SK-N-SH (cell line): ENCODE measurements around the gene TRIM40. TPM values are rescaled to one million over a fixed set of nuclear protein-coding genes. Genes with fewer than 3 reads are reported as not detected.

Experiments used
- CTCF ChIA-PET: fragments of 300-600, 350-600 bp; formaldehyde crosslinking; extraction: SDS; loops from one replicate; lab custom pipeline; 2021; lab: Yijun Ruan, JAX
- POLR2A ChIA-PET: fragments of 350-600 bp; sonication (Branson Sonifier 250); formaldehyde crosslinking; extraction: SDS; loops from one replicate; lab custom pipeline; 2020; ENCODE audit warnings: antibody characterized with exemption, inconsistent platforms; lab: Yijun Ruan, JAX
- DNase-seq: peaks from one replicate; pipeline ENCODE4 v3.0.0; 2012
- H2AFZ ChIP-seq: fragments of 200-600 bp; sonication (generic); 2 replicates; pipeline ENCODE4 v1.8.1; 2016; ENCODE audit warnings: antibody characterized with exemption, mild to moderate bottlenecking, low read depth
- H3F3A ChIP-seq: fragments of 200-600 bp; sonication (generic); replicated peaks from 2 replicates; pipeline ENCODE3; 2016; ENCODE audit warnings: antibody characterized with exemption, mild to moderate bottlenecking; ENCODE audit not compliant: insufficient read depth
- H3K27ac ChIP-seq, 2 experiments: fragments of 200-500 bp in 1 of 2; fragments of 200-600 bp in 1 of 2; sonication (Bioruptor generic) in 1 of 2; sonication (generic), shearing (Covaris generic) in 1 of 2; 2 replicates each; pipeline versions ENCODE4 v1.5.1 to v1.6.1; 2014 to 2016; ENCODE audit warnings: low read depth in 2 of 2, inconsistent platforms in 1 of 2, low read length in 1 of 2, mild to moderate bottlenecking in 1 of 2, mixed read lengths in 1 of 2
- H3K27me3 ChIP-seq: fragments of 200-600 bp; sonication (generic), shearing (Covaris generic); 2 replicates; pipeline ENCODE4 v1.6.1; 2016; ENCODE audit warnings: mixed run types; ENCODE audit not compliant: insufficient read depth
- H3K36me3 ChIP-seq, 2 experiments: fragments of 200-500 bp in 1 of 2; fragments of 200-600 bp in 1 of 2; sonication (Bioruptor generic) in 1 of 2; sonication (generic) in 1 of 2; replicated peaks in 1 of 2; 2 replicates each; pipeline versions ENCODE3 to v1.5.1; 2014 to 2016; ENCODE audit warnings: low read length in 1 of 2, mild to moderate bottlenecking in 1 of 2; ENCODE audit not compliant: insufficient read depth in 2 of 2, control insufficient read depth in 1 of 2
- H3K4me1 ChIP-seq, 2 experiments: fragments of 200-500 bp in 1 of 2; fragments of 200-600 bp in 1 of 2; sonication (Bioruptor generic) in 1 of 2; sonication (generic), shearing (Covaris generic) in 1 of 2; 2 replicates each; pipeline versions ENCODE4 v1.5.1 to v1.6.1; 2014 to 2016; ENCODE audit warnings: low read depth in 1 of 2, low read length in 1 of 2, mixed run types in 1 of 2; ENCODE audit not compliant: insufficient read depth in 2 of 2, control insufficient read depth in 1 of 2
- H3K4me2 ChIP-seq: fragments of 200-600 bp; sonication (generic), shearing (Covaris generic); 2 replicates; pipeline ENCODE4 v1.6.1; 2017; ENCODE audit warnings: mixed run types
- H3K4me3 ChIP-seq, 2 experiments: fragments of 200-500 bp in 1 of 2; fragments of 200-600 bp in 1 of 2; sonication (Bioruptor generic) in 1 of 2; sonication (generic), shearing (Covaris generic) in 1 of 2; 2 replicates each; pipeline versions ENCODE4 v1.5.1 to v1.8.1; 2014 to 2016; ENCODE audit warnings: low read depth in 2 of 2, inconsistent platforms in 1 of 2, low read length in 1 of 2, mild to moderate bottlenecking in 1 of 2, mixed read lengths in 1 of 2, moderate library complexity in 1 of 2
- H3K79me2 ChIP-seq: fragments of 200-600 bp; sonication (generic); 2 replicates; pipeline ENCODE4 v1.8.1; 2017; ENCODE audit warnings: mild to moderate bottlenecking; ENCODE audit not compliant: insufficient read depth
- H3K9ac ChIP-seq: fragments of 200-600 bp; sonication (generic); 2 replicates; pipeline ENCODE4 v1.6.1; 2017; ENCODE audit warnings: mixed run types
- H3K9me2 ChIP-seq: fragments of 200-600 bp; sonication (generic); 2 replicates; pipeline ENCODE4 v1.6.1; 2017; ENCODE audit warnings: mixed run types
- H3K9me3 ChIP-seq: fragments of 200-600 bp; sonication (generic); 2 replicates; pipeline ENCODE4 v1.6.1; 2017; ENCODE audit warnings: mixed run types, mild to moderate bottlenecking, moderate library complexity
- H4K20me1 ChIP-seq: fragments of 200-600 bp; sonication (generic); 2 replicates; pipeline ENCODE4 v1.6.1; 2017; ENCODE audit warnings: mild to moderate bottlenecking, mixed run types; ENCODE audit not compliant: insufficient read depth
- CHD2 ChIP-seq: fragments of 150-350 bp; IDR thresholded peaks from 2 replicates; pipeline ENCODE4 v1.6.1; 2018; ENCODE audit warnings: low read length; ENCODE audit not compliant: partially characterized antibody
- EP300 ChIP-seq, 2 experiments: IDR thresholded peaks; 2 replicates each; pipeline versions ENCODE4 v1.4.0 to v1.6.1; 2012; ENCODE audit warnings: borderline replicate concordance in 1 of 2, low read depth in 1 of 2, low read length in 1 of 2
- EZH2phosphoT487 ChIP-seq: fragments of 200-600 bp; sonication (generic); IDR thresholded peaks from 2 replicates; pipeline ENCODE4 v1.6.1; 2017; ENCODE audit warnings: low read depth, mixed run types, mild to moderate bottlenecking, antibody characterized with exemption, moderate library complexity, borderline replicate concordance
- FOSL2 ChIP-seq: IDR thresholded peaks from 2 replicates; pipeline ENCODE4 v1.4.0; 2012; ENCODE audit warnings: low read depth, mild to moderate bottlenecking, moderate library complexity, borderline replicate concordance
- FOXJ3 ChIP-seq: sonication (generic); formaldehyde crosslinking; IDR thresholded peaks from 2 replicates; pipeline ENCODE4 v1.5.1; 2020; ENCODE audit warnings: mild to moderate bottlenecking, missing genetic modification reagents
- GABPA ChIP-seq: IDR thresholded peaks from 2 replicates; pipeline ENCODE4 v1.4.0; 2012; ENCODE audit warnings: low read depth, mild to moderate bottlenecking
- MEF2A ChIP-seq: IDR thresholded peaks from 2 replicates; pipeline ENCODE4 v1.4.0; 2012; ENCODE audit warnings: low read depth, borderline replicate concordance
- NFIC ChIP-seq: IDR thresholded peaks from 2 replicates; pipeline ENCODE4 v1.4.0; 2012; ENCODE audit warnings: borderline replicate concordance
- NRF1 ChIP-seq: IDR thresholded peaks from 2 replicates; pipeline ENCODE4 v1.6.1; 2012; ENCODE audit warnings: low read depth, mild to moderate bottlenecking, low read length
- RAD21 ChIP-seq: IDR thresholded peaks from 2 replicates; pipeline ENCODE4 v1.6.1; 2012; ENCODE audit warnings: mild to moderate bottlenecking, low read length
- TAF1 ChIP-seq: IDR thresholded peaks from 2 replicates; pipeline ENCODE4 v1.6.1; 2012; ENCODE audit warnings: low read depth, mild to moderate bottlenecking, low read length, moderate library complexity, borderline replicate concordance
- TCF12 ChIP-seq: IDR thresholded peaks from 2 replicates; pipeline ENCODE4 v1.4.0; 2012
- YY1 ChIP-seq: IDR thresholded peaks from 2 replicates; pipeline ENCODE4 v1.4.0; 2012; ENCODE audit warnings: low read depth, mild to moderate bottlenecking
- WGBS: methylation state at CpG from one replicate; pipeline ENCODE4 v1.1.6; 2017; ENCODE audit warnings: low lambda C conversion rate; 5-methylcytosine and 5-hydroxymethylcytosine counted together
- polyA plus RNA-seq, 3 experiments: library from polyadenylated mRNA; depleted of rRNA; stranded (reverse); fragments of >200 nt; gene quantifications; 2 replicates each; pipeline ENCODE4 v1.2.3, GENCODE V29; 2012
- TF ChIP-seq, protein P1 (sequence below): fragments of 150-350 bp; IDR thresholded peaks from 2 replicates; pipeline ENCODE4 v1.6.1; 2017; ENCODE audit warnings: antibody characterized with exemption, low read length, low read depth, borderline replicate concordance
- TF ChIP-seq, protein P2 (sequence below): IDR thresholded peaks from 2 replicates; pipeline ENCODE4; 2012
- TF ChIP-seq, protein P3 (sequence below): fragments of 200-600 bp; sonication (generic); IDR thresholded peaks from 2 replicates; pipeline ENCODE4 v1.6.1; 2017; ENCODE audit warnings: antibody characterized with exemption, mild to moderate bottlenecking, moderate library complexity

The TRIM40 gene
- polyA plus RNA-seq, 1 of the 3 experiments (the other 2 are of a cell fraction), result not detected

DNA sequence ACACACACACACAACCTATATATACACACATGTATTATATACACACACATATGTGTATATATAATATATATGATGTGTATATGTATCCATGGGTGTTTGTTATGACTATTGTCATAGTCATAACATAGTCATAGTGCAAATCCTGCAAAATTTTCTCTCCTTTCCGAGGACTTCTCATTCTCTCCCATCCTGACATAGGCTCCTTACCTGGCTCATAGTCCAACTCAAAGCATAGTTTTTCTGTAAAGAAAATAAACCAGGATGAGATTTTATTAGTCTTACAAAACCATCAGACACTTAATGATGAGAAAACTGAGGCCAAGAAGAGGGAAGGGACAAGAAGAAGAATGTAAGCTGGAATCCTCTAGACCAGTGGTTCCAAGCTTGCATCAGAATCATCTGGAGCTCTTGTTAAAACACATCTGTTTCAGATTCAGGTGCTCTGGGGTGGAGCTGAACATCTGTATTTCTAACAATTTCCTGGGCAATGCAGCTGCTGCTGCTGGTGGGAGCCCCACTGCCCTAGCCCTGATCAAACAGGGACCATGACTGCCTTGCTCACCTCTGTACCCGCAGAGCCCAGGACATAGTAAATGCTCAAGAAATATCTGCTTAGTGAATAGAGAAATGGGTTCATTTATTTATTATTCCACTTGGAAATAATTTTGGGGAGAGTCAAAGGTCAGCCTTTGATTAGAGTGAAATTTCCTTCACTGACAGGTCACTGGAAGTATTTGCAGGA lies 19.8 kb downstream of the TRIM40 start (continued):
- no peak for TF ChIP-seq NFIC
- no peak for TF ChIP-seq RAD21

DNA sequence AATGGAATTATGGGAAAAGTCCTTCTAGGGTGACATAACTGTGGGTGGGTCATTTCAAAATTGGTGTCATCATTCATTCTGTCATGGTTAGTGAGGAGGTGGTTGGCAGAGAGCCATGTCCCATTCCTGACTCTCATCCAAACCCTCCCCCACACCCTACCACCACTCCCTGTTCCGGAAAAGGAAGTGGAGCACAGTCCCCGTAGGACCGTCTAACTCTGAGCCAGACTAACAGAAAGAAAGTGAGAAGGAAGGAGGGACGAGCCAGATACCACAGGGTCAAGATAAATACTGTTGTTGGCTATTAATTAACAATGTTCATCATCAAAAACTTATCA lies 20.3 kb downstream of the TRIM40 start:
- DNase-seq, result no peak
- no peaks in the 10 kb centered on the region for H3K9me3 ChIP-seq
- CTCF ChIA-PET, result interaction anchor here (6.4 kb wide), 1 partner anchor 25 kb away, joined by 38 read pairs; no protein-coding TSS in a partner anchor

DNA sequence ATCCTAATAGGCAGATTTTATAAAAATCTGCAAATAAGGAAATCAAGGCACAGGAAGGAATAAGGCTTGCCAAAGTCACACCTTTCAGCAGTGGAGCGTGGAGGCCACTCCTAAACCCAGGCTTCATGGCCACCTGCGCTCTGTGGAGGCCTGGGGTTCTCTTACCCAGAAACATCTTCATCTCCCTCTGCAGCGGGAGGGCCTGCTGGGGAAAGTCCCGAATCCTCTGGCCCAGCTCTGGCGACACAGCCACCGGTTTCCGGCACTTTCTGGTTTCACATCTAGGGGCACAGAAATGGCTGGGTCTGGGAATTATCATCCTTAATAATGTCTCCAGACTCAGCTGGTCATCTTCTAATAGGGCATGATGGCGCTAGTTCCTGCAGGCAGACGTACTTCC lies 20.8 kb downstream of the TRIM40 start:
- CTCF ChIA-PET, result interaction anchor here (1.2 kb wide), 1 partner anchor 25 kb away, joined by 5 read pairs; no protein-coding TSS in a partner anchor
- no peaks in the 10 kb centered on the region for H3F3A ChIP-seq
- H3K4me3 ChIP-seq, result no peak overlapping the region
- peaks cover 34% of the 10 kb centered on the region; the same call in 1 of the 2 replicates for H3K27me3 ChIP-seq
- TF ChIP-seq FOSL2 (no peak), TAF1 (no peak), FOXJ3 (CRISPR knock-in tag) (no peak), EP300 (IDR thresholded peaks at IDR 0.05; ENCODE audit: borderline replicate concordance in 1 of 2, low read depth in 1 of 2, low read length in 1 of 2) (no peak), RAD21 (no peak), NRF1 (no peak), MEF2A (no peak), EZH2phosphoT487 (no peak), NFIC (no peak), YY1 (no peak), CHD2 (no peak)
- TF ChIP-seq, protein P1, sequence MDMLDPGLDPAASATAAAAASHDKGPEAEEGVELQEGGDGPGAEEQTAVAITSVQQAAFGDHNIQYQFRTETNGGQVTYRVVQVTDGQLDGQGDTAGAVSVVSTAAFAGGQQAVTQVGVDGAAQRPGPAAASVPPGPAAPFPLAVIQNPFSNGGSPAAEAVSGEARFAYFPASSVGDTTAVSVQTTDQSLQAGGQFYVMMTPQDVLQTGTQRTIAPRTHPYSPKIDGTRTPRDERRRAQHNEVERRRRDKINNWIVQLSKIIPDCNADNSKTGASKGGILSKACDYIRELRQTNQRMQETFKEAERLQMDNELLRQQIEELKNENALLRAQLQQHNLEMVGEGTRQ, result no peak
- TF ChIP-seq, protein P2, sequence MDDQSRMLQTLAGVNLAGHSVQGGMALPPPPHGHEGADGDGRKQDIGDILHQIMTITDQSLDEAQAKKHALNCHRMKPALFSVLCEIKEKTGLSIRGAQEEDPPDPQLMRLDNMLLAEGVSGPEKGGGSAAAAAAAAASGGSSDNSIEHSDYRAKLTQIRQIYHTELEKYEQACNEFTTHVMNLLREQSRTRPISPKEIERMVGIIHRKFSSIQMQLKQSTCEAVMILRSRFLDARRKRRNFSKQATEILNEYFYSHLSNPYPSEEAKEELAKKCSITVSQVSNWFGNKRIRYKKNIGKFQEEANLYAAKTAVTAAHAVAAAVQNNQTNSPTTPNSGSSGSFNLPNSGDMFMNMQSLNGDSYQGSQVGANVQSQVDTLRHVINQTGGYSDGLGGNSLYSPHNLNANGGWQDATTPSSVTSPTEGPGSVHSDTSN, result no peak
- TF ChIP-seq, protein P3, sequence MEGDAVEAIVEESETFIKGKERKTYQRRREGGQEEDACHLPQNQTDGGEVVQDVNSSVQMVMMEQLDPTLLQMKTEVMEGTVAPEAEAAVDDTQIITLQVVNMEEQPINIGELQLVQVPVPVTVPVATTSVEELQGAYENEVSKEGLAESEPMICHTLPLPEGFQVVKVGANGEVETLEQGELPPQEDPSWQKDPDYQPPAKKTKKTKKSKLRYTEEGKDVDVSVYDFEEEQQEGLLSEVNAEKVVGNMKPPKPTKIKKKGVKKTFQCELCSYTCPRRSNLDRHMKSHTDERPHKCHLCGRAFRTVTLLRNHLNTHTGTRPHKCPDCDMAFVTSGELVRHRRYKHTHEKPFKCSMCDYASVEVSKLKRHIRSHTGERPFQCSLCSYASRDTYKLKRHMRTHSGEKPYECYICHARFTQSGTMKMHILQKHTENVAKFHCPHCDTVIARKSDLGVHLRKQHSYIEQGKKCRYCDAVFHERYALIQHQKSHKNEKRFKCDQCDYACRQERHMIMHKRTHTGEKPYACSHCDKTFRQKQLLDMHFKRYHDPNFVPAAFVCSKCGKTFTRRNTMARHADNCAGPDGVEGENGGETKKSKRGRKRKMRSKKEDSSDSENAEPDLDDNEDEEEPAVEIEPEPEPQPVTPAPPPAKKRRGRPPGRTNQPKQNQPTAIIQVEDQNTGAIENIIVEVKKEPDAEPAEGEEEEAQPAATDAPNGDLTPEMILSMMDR, result no peak
- TF ChIP-seq, all 33 proteins: peak for 0
- Histone ChIP-seq H3K36me3 (no peaks in the 10 kb centered on the region), H3K9me3 (no peaks in the 10 kb centered on the region), H3K4me1 (no peaks in the 10 kb centered on the region; a peak in 1 of 4 replicates), H3K4me2 (no peak overlapping the region), H2AFZ (peak overlapping the region; percentile 44; the same call in 1 of the 2 replicates), H3K9me2 (no peaks in the 10 kb centered on the region), H3K79me2 (no peaks in the 10 kb centered on the region), H4K20me1 (no peaks in the 10 kb centered on the region), H3K9ac (no peak overlapping the region), H3K27ac (no peak overlapping the region)
- POLR2A ChIA-PET, result no interaction called here
- DNase-seq, result no peak
- 39% methylated on average over 7 of the region's 9 CpGs for WGBS

More for the DNA sequence above, 20.3 kb downstream of the TRIM40 start:
- Histone ChIP-seq H3F3A (no peaks in the 10 kb centered on the region), H2AFZ (peak overlapping the region; percentile 44; the same call in 1 of the 2 replicates), H3K36me3 (no peaks in the 10 kb centered on the region), H3K9ac (no peak overlapping the region), H3K79me2 (no peaks in the 10 kb centered on the region), H3K4me3 (no peak overlapping the region), H3K9me2 (no peaks in the 10 kb centered on the region), H3K27ac (no peak overlapping the region), H3K4me1 (no peaks in the 10 kb centered on the region; a peak in 1 of 4 replicates), H4K20me1 (no peaks in the 10 kb centered on the region), H3K27me3 (peaks cover 34% of the 10 kb centered on the region; the same call in 1 of the 2 replicates), H3K4me2 (no peak overlapping the region)
- 0 out of 2 replicates have a peak, but pooled peaks have one; percentile 18 for TF ChIP-seq GABPA
- no peak for TF ChIP-seq TCF12
- POLR2A ChIA-PET, result no interaction called here
- WGBS, result 6% methylated on average over 4 of the region's 4 CpGs
